ENCODE measurements around the gene PRM1. TPM values are rescaled to one million over a fixed set of nuclear protein-coding genes. Genes with fewer than 3 reads are reported as not detected.

PRM1 gene
- total RNA-seq, 1 experiment from 2014 or later: not detected

- DNase-seq (ENCODE audit: extremely low read depth, low read depth): no peak
Measured at GRCh38 chr16:11240636-11241473, 40.3 kb downstream of the PRM1 start.

DNA sequence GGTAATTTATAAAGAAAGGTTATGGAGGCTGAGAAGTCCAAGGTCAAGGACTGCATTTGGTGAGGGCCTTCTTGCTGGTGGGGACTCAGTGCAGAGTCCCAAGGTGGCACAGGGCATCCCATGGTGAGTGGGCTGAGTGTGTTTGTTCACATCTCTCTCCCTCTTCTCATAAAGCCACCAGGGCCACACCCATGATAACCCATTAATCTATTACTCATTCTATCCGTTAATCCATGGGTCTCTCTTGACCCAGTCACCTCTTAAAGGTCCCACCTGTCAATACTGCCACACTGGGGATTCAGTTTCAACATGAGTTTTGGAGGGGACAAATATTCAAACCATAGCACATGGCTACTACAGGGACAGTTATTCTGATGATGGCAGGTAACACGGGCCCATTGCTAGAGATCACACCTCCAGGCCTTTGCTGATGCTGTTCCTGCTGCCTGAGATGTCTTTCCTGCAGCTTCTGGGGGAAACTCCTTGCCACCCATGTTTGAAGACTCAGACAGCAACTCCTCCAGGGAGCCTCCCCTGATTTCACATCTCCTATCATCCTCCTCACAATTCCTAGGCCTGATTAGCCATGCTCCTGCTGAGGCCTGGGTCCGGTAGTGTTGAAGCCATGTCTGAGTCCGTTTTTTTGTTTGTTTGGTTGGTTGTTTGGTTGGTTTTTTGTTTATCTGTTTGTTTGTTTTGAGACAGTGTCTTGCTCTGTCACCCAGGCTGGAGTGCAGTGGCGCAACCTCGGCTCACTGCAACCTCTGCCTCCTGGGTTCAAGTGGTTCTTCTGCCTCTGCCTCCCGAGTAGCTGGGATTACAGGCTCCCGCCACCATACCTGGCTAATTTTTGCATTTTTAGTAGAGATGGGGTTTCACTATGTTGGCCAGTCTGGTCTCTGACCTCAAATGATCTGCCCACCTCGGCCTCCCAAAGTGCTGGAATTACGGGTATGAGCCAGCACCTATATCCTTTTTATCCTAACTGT lies 41.2 kb downstream of the PRM1 start:
- no peak for DNase-seq (ENCODE audit: extremely low read depth, low read depth)

DNA sequence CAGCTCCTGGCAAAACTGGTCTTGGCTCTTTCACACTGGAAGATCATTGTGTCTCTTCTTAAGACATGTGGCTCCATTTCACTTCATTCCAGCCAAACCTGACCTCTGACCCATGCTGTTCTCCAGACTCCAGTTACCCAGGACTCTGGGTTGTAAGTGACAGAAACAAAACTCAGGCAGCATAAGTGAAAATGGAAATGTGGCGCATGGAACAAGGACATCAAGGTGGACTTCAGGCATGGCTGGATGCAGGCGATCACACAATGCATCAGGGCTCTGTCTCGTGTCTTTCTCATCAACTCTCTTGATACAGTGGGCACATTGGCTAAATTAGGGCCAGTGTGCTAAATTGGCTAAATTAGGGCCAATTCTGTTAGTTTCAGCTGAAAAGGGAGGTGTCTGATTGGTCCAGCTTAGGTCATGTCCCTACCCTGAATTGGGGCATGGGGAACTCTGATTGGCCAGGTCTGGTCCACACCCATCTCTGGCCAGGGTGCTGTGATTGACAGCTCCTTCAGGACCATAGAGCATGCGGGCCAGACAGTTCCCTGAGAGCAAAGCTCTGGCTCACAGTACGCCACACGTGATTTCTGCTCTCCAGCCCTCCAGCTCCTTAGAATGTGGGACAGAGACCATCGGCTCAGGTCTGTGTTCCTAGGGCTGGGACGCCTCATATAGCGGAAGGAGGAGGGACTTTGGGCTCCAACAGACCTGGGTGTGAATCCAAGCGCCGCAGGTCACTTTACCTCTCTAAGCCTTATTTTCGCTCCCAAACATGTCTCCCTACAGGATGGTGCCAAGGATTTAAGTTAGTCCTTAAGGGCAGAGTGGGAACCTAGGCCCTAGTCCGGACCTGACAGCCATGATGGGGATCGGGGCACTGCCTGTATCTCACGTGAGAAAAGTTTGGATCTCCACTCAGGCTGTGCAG lies 42.6 kb downstream of the PRM1 start:
- no peak for DNase-seq (ENCODE audit: extremely low read depth, low read depth)

GRCh38 chr16:11236461-11237254 lies 44.5 kb downstream of the PRM1 start:
- DNase-seq (ENCODE audit: extremely low read depth, low read depth): no peak

- no peak for DNase-seq (ENCODE audit: extremely low read depth, low read depth)
Measured at GRCh38 chr16:11235703-11235991, 45.5 kb downstream of the PRM1 start.

GRCh38 chr16:11234884-11235702 lies 46.0 kb downstream of the PRM1 start:
- DNase-seq (ENCODE audit: extremely low read depth, low read depth): no peak

- DNase-seq (ENCODE audit: extremely low read depth, low read depth): no peak
Measured at GRCh38 chr16:11233727-11234376, 47.3 kb downstream of the PRM1 start.

DNA sequence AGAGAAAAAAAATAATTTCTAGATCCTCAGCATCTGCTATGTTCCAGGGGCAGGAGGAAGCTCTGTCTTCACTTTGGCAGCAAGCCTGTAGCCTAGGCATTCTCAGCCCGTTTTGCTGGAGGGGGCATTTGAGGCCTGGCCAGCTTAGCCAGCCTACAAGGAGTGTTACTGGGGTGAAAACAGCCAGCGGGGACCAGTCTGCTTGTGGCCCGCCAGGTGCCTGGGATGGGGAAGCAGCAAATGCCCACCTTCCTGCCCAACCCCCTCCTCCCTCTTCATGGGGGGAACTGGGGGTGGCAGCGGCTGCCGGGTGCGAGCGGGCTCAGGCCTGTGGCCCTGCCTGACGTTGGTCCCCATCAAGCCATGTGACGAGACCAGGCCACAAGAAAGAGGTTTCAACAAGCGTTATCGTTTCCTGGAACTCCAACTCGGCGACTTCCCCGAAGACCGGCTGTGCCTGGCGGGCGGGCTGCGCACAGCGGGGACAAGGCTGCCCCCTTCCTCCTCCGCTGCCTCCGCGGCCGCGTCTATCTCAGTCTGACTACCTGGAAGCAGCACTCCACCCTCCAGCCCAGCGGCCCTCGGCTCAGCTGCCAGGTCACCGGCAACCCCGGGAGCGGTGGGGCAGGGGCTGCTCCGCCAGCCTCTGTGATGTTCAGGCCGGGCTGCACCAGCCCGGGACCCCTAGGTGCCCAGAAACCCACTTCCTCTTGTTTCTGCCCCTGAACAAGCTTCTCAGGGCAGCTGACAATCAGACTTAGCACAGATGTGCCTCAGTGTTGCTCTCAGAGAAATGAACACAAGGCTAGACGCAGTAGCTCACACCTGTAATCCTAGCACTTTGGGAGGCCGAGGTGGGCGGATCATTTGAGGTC lies 48.0 kb downstream of the PRM1 start:
- DNase-seq (ENCODE audit: extremely low read depth, low read depth): no peak

- DNase-seq (ENCODE audit: extremely low read depth, low read depth): no peak
Measured at GRCh38 chr16:11232302-11232851, 48.8 kb downstream of the PRM1 start.

DNA sequence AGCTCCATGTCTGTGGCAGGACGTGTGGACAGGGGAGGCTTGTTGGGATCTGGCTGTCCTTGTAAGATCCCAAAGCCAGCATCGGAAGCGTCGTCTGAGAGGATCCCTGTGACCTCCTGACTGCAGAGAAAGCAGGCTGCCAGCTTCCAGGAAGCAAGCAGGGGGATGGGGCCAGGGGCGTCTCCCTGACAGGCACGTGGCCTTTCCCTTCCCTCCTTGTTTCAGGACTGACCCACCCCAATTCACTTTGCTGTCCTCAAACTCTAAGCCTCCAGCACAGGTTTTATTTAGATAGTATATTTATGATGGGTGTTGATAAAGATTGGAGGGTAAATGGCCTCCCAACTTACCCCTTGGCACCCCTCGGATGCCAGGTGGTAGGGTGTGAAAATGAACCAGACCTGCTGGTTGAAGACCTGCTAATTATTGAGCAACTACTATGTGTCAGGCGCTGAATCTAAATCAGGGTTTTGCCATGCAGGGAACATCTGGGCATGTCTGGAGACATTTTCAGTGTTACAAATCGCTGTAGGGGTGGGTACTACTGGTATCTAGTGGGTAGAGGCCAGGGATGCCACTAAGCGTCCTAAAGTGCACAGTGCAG lies 49.7 kb downstream of the PRM1 start:
- DNase-seq (ENCODE audit: extremely low read depth, low read depth): no peak

Small RNAs within 50 kb of the gene (small RNA-seq; reads per million reads assigned to genes)
- gene MIR548H2 (0 reads per million in 2 experiments), gene RF00019 (0 reads per million in 2 experiments), gene RF00554 (0 to 0.02 reads per million in 2 experiments)

Other genes starting within 250 kb of the PRM1 start
- 0.75 and 1.1 TPM in 2 replicates for gene SOCS1, start 25.1 kb downstream of the PRM1 start, total RNA-seq (2014; rRNA removed; shearing (Covaris generic))
- not detected in 2 replicates for gene TNP2, start 12.0 kb downstream of the PRM1 start, total RNA-seq (2014; rRNA removed; shearing (Covaris generic))
- gene PRM3, start 7.7 kb downstream of the PRM1 start, total RNA-seq (2014; rRNA removed; shearing (Covaris generic)): not detected in 2 replicates
- gene PRM2, start 4.8 kb downstream of the PRM1 start, total RNA-seq (2014; rRNA removed; shearing (Covaris generic)): not detected in 2 replicates
- gene RMI2, start 64.1 kb upstream of the PRM1 start, total RNA-seq (2014; rRNA removed; shearing (Covaris generic)): 9.6 and 11.2 TPM in 2 replicates